ENCODE measurements around the gene NDST1. TPM values are rescaled to one million over a fixed set of nuclear protein-coding genes. Genes with fewer than 3 reads are reported as not detected.

NDST1 gene
- total RNA-seq, 1 donor from 2014 or later, result 321 TPM

DNA sequence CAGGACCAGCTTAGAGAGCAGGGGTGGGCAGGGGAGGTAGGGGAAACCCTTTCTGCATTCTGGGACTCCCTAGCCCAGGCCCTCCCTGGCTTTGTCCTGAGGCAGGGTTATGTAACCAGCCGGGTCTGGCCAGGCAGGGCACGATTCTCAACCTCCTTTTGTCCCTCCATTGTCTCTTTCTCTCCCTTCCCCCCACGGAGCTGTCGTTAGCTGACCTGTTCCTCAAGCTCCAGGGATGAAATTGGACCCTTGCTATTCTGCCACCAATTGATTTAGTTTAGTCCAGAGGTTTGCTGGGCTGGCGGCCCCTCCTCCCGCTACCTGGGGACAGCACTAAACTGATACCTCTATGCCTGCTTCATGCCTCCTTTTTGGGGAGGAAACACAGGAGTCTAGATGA is 9.4 kb upstream of the NDST1 start:
- FAIRE-seq (no peak), DNase-seq (ENCODE audit: low read depth) (no peak)
- Histone ChIP-seq H4K20me1 (ENCODE audit: insufficient read depth, low read length) (peaks cover 75% of the 10 kb centered on the region), H3K27ac (ENCODE audit: low read depth, low read length) (peak overlapping the region; percentile 90), H3K4me1 (ENCODE audit: insufficient read depth, low read length) (peaks cover 53% of the 10 kb centered on the region), H3K4me3 (ENCODE audit: insufficient read depth, low read depth, low read length) (peak overlapping the region; percentile 34), H2AFZ (ENCODE audit: low read depth, low read length) (no peak overlapping the region), H3K9ac (ENCODE audit: low read length) (peak overlapping the region; percentile 75), H3K79me2 (ENCODE audit: insufficient read depth, low read length) (peaks cover 92% of the 10 kb centered on the region), H3K36me3 (ENCODE audit: insufficient read depth, low read length) (peaks cover 5% of the 10 kb centered on the region), H3K27me3 (ENCODE audit: insufficient read depth, low read length) (no peaks in the 10 kb centered on the region), H3K9me3 (ENCODE audit: insufficient read depth, low read depth, low read length) (no peaks in the 10 kb centered on the region), H3K4me2 (ENCODE audit: low read length) (peak overlapping the region; percentile 80)
- Mint-ChIP-seq H3K4me1 (ENCODE audit: low read depth, unreplicated experiment) (peaks cover 61% of the 10 kb centered on the region), H3K27ac (ENCODE audit: unreplicated experiment) (peak overlapping the region; percentile 94), H3K36me3 (ENCODE audit: low read depth, unreplicated experiment) (peaks cover 33% of the 10 kb centered on the region), H3K9me3 (ENCODE audit: unreplicated experiment) (no peaks in the 10 kb centered on the region), H3K27me3 (ENCODE audit: low read depth, unreplicated experiment) (no peaks in the 10 kb centered on the region), H3K4me3 (ENCODE audit: unreplicated experiment) (peak overlapping the region; percentile 79)
- TF ChIP-seq CTCF (IDR thresholded peaks at IDR 0.05; ENCODE audit: insufficient read depth, low read depth, low read length), result no peak
- TF ChIP-seq EZH2 (IDR thresholded peaks at IDR 0.05; ENCODE audit: insufficient read depth, low read length), result no peak

- H3K9me3 Mint-ChIP-seq (ENCODE audit: unreplicated experiment), result no peaks in the 10 kb centered on the region
- Histone ChIP-seq H3K36me3 (ENCODE audit: insufficient read depth, low read length) (peaks cover 5% of the 10 kb centered on the region), H3K9me3 (ENCODE audit: insufficient read depth, low read depth, low read length) (no peaks in the 10 kb centered on the region), H3K4me2 (ENCODE audit: low read length) (peak overlapping the region; percentile 80), H2AFZ (ENCODE audit: low read depth, low read length) (no peak overlapping the region), H3K9ac (ENCODE audit: low read length) (peak overlapping the region; percentile 75), H3K79me2 (ENCODE audit: insufficient read depth, low read length) (peaks cover 92% of the 10 kb centered on the region), H3K4me3 (ENCODE audit: insufficient read depth, low read depth, low read length) (no peak overlapping the region), H3K4me1 (ENCODE audit: insufficient read depth, low read length) (peaks cover 56% of the 10 kb centered on the region), H3K27me3 (ENCODE audit: insufficient read depth, low read length) (no peaks in the 10 kb centered on the region), H4K20me1 (ENCODE audit: insufficient read depth, low read length) (peaks cover 80% of the 10 kb centered on the region), H3K27ac (ENCODE audit: low read depth, low read length) (peak overlapping the region; percentile 90)
- peak overlapping the region; percentile 66 for H3K4me3 Mint-ChIP-seq (ENCODE audit: unreplicated experiment)
- peaks cover 34% of the 10 kb centered on the region for H3K36me3 Mint-ChIP-seq (ENCODE audit: low read depth, unreplicated experiment)
- H3K27me3 Mint-ChIP-seq (ENCODE audit: low read depth, unreplicated experiment), result no peaks in the 10 kb centered on the region
- FAIRE-seq, result no peak
- peaks cover 62% of the 10 kb centered on the region for H3K4me1 Mint-ChIP-seq (ENCODE audit: low read depth, unreplicated experiment)
- peak overlapping the region; percentile 94 for H3K27ac Mint-ChIP-seq (ENCODE audit: unreplicated experiment)
- no peak for TF ChIP-seq EZH2 (IDR thresholded peaks at IDR 0.05; ENCODE audit: insufficient read depth, low read length)
- TF ChIP-seq CTCF (IDR thresholded peaks at IDR 0.05; ENCODE audit: insufficient read depth, low read depth, low read length), result no peak
- no peak for DNase-seq (ENCODE audit: low read depth)
These were observed 9.0 kb upstream of the NDST1 start for GRCh38 chr5:150498971-150499370.

- Histone ChIP-seq H3K4me3 (ENCODE audit: insufficient read depth, low read depth, low read length) (no peak overlapping the region), H2AFZ (ENCODE audit: low read depth, low read length) (no peak overlapping the region), H4K20me1 (ENCODE audit: insufficient read depth, low read length) (peaks cover 85% of the 10 kb centered on the region), H3K36me3 (ENCODE audit: insufficient read depth, low read length) (peaks cover 5% of the 10 kb centered on the region), H3K4me1 (ENCODE audit: insufficient read depth, low read length) (peaks cover 61% of the 10 kb centered on the region), H3K27me3 (ENCODE audit: insufficient read depth, low read length) (no peaks in the 10 kb centered on the region), H3K9me3 (ENCODE audit: insufficient read depth, low read depth, low read length) (no peaks in the 10 kb centered on the region), H3K9ac (ENCODE audit: low read length) (no peak overlapping the region), H3K27ac (ENCODE audit: low read depth, low read length) (no peak overlapping the region), H3K4me2 (ENCODE audit: low read length) (peak overlapping the region; percentile 80), H3K79me2 (ENCODE audit: insufficient read depth, low read length) (peaks cover 92% of the 10 kb centered on the region)
- Mint-ChIP-seq H3K9me3 (ENCODE audit: unreplicated experiment) (no peaks in the 10 kb centered on the region), H3K36me3 (ENCODE audit: low read depth, unreplicated experiment) (peaks cover 34% of the 10 kb centered on the region), H3K4me1 (ENCODE audit: low read depth, unreplicated experiment) (peaks cover 66% of the 10 kb centered on the region), H3K4me3 (ENCODE audit: unreplicated experiment) (peak overlapping the region; percentile 62), H3K27me3 (ENCODE audit: low read depth, unreplicated experiment) (no peaks in the 10 kb centered on the region), H3K27ac (ENCODE audit: unreplicated experiment) (peak overlapping the region; percentile 31)
- TF ChIP-seq EZH2 (IDR thresholded peaks at IDR 0.05; ENCODE audit: insufficient read depth, low read length) (no peak), CTCF (IDR thresholded peaks at IDR 0.05; ENCODE audit: insufficient read depth, low read depth, low read length) (no peak)
- DNase-seq (ENCODE audit: low read depth), result no peak
- no peak for FAIRE-seq
These were observed 8.4 kb upstream of the NDST1 start for GRCh38 chr5:150499437-150499956.

All from astrocyte (in vitro differentiated cells and primary cell).